MCF 10A (cell line): ENCODE measurements around the gene SURF4. TPM values are rescaled to one million over a fixed set of nuclear protein-coding genes. Genes with fewer than 3 reads are reported as not detected.

Experiments
- BruUV-seq: library from RNA; stranded (reverse); fragments of 400-500 nt; replicated peaks from 2 replicates; lab custom pipeline; 2021; lab: Mats Ljungman, UMichigan
- CTCF ChIA-PET: fragments of 300-600 bp; sonication (Branson Sonifier 250); formaldehyde crosslinking; extraction: SDS; loops from one replicate; lab custom pipeline; 2021; ENCODE audit warnings: antibody characterized with exemption, inconsistent platforms; lab: Yijun Ruan, JAX
- POLR2A ChIA-PET: fragments of 300-600, 350-650 bp; sonication (Branson Sonifier 250); formaldehyde crosslinking; extraction: SDS; loops from one replicate; lab custom pipeline; 2020; ENCODE audit warnings: antibody characterized with exemption, inconsistent platforms; lab: Yijun Ruan, JAX
- DNase-seq: peaks from one replicate; pipeline ENCODE4 v3.0.0-alpha.2; 2018; ENCODE audit not compliant: unreplicated experiment
- H3K27ac Mint-ChIP-seq: one replicate; pipeline ENCODE4 v1.8.0; 2022; ENCODE audit warnings: mild to moderate bottlenecking, low read depth, mixed read lengths; ENCODE audit not compliant: unreplicated experiment
- H3K27me3 Mint-ChIP-seq: one replicate; pipeline ENCODE4 v1.8.0; 2022; ENCODE audit warnings: mixed read lengths; ENCODE audit not compliant: insufficient read depth, unreplicated experiment
- H3K36me3 Mint-ChIP-seq: one replicate; pipeline ENCODE4 v1.8.0; 2022; ENCODE audit warnings: mild to moderate bottlenecking, moderate library complexity, mixed read lengths; ENCODE audit not compliant: insufficient read depth, unreplicated experiment
- H3K4me1 Mint-ChIP-seq: one replicate; pipeline ENCODE4 v1.8.0; 2022; ENCODE audit warnings: mixed read lengths; ENCODE audit not compliant: insufficient read depth, unreplicated experiment
- H3K4me3 Mint-ChIP-seq: one replicate; pipeline ENCODE4 v1.8.0; 2022; ENCODE audit warnings: mild to moderate bottlenecking, moderate library complexity, mixed read lengths; ENCODE audit not compliant: unreplicated experiment
- H3K9me3 Mint-ChIP-seq: one replicate; pipeline ENCODE4 v1.8.0; 2022; ENCODE audit warnings: mixed read lengths; ENCODE audit not compliant: unreplicated experiment
- intact Hi-C: fragments of 100-400 bp; cut with micrococcal nuclease; formaldehyde crosslinking; loops from 2 replicates; pipeline ENCODE4 v1.14.1; 2022
- total RNA-seq: library from RNA; stranded (reverse); gene quantifications from 2 replicates; pipeline ENCODE4 v1.2.3, GENCODE V29; 2022
- TF ChIP-seq, protein P1 (sequence below): fragments of 200-600 bp; IDR thresholded peaks from one replicate; pipeline ENCODE4 v1.8.0; 2022; ENCODE audit warnings: antibody characterized with exemption, mild to moderate bottlenecking; ENCODE audit not compliant: unreplicated experiment

The SURF4 gene
- total RNA-seq, 1 experiment from 2014 or later = 198 TPM

DNA sequence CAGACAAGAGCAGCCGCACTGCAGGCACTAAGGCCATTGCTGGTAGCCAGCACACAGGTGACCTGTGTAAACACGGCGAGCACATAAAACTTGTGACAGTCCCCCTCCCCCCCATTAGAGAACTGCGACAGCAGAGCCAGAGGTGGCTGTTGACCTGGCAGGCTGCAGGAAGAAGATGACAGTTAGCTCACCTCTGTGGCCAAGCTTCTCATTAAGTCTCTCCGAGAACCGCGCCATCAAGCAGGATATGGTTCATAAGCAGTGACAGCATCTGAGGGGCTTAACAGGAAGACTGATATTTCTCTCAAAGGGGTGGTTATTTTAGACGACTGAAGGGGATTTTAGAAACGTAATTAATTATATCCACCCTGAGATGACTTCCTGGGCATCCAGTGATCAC, 5.2 kb downstream of the SURF4 start:
- no TSS peak for BruUV-seq
- CTCF ChIA-PET = interaction anchor here (0.5 to 1.4 kb wide), 4 partner anchors 11 to 116 kb away, joined by 3 to 4 read pairs (median 3); partner anchors contain the start of genes SURF1 and SURF2
- TF ChIP-seq, protein P1, sequence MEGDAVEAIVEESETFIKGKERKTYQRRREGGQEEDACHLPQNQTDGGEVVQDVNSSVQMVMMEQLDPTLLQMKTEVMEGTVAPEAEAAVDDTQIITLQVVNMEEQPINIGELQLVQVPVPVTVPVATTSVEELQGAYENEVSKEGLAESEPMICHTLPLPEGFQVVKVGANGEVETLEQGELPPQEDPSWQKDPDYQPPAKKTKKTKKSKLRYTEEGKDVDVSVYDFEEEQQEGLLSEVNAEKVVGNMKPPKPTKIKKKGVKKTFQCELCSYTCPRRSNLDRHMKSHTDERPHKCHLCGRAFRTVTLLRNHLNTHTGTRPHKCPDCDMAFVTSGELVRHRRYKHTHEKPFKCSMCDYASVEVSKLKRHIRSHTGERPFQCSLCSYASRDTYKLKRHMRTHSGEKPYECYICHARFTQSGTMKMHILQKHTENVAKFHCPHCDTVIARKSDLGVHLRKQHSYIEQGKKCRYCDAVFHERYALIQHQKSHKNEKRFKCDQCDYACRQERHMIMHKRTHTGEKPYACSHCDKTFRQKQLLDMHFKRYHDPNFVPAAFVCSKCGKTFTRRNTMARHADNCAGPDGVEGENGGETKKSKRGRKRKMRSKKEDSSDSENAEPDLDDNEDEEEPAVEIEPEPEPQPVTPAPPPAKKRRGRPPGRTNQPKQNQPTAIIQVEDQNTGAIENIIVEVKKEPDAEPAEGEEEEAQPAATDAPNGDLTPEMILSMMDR = no peak
- H3K9me3 Mint-ChIP-seq = no peaks in the 10 kb centered on the region
- intact Hi-C loops = no loop called here
- no peak overlapping the region for H3K4me3 Mint-ChIP-seq
- peaks cover 70% of the 10 kb centered on the region for H3K36me3 Mint-ChIP-seq
- H3K27me3 Mint-ChIP-seq = no peaks in the 10 kb centered on the region
- peaks cover 39% of the 10 kb centered on the region for H3K4me1 Mint-ChIP-seq
- no peak for DNase-seq
- H3K27ac Mint-ChIP-seq = no peak overlapping the region
- POLR2A ChIA-PET = interaction anchor here (1.2 to 6.4 kb wide), 2 partner anchors 15 to 19 kb away, joined by 5 to 65 read pairs; partner anchors contain the start of genes SURF1 and SURF2

DNA sequence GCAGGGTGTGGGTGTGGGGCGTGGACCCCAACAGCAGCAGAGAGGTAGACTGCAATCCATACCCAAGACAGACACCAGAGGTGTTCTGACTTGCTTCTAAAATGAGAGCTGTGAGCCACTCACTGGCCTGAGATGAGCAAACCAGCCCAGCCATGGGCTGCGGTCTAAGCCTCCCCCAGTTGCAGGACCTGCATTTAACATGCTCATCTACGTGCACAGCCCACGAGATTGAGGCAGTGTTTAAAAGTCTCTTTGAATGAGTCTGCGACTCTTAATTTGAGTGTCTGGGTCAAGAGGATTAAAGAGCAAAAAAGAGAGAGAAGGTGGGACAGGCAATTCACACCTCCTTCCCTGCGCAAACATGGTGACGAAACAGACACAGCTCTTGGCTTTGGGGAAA, 5.9 kb downstream of the SURF4 start:
- Mint-ChIP-seq H3K4me1 (peaks cover 39% of the 10 kb centered on the region), H3K4me3 (no peak overlapping the region), H3K27ac (no peak overlapping the region), H3K27me3 (no peaks in the 10 kb centered on the region), H3K36me3 (peaks cover 74% of the 10 kb centered on the region), H3K9me3 (no peaks in the 10 kb centered on the region)
- ChIA-PET POLR2A (interaction anchor here (1.2 to 6.4 kb wide), 2 partner anchors 14 to 19 kb away, joined by 5 to 65 read pairs; partner anchors contain the start of genes SURF1 and SURF2), CTCF (interaction anchor here (1.0 kb wide), 1 partner anchor 117 kb away, joined by 3 read pairs; no protein-coding TSS in a partner anchor)
- TF ChIP-seq, protein P1 = no peak
- no TSS peak for BruUV-seq
- no peak for DNase-seq
- intact Hi-C loops = no loop called here

DNA sequence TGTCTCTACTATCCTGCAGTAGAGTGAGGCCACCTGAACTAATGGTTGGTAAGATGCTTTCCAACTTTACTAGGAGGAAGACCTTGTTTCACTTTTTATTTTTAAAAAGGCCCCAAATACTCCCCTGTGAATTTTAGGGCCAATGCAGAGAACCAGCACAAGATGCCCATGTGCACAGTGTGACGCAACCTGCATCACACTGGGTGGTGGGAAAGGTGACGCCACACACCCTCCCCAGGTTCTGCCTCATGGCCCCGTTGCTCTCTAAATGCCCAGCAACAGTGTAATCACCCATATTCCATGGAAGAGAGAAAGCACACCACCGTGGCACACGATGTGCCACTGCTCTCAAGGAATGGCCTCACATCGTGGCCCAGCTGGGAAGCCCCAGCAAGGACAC, 6.4 kb downstream of the SURF4 start:
- H3K4me1 Mint-ChIP-seq = peaks cover 34% of the 10 kb centered on the region
- peak overlapping the region; percentile 70 for H3K27ac Mint-ChIP-seq
- BruUV-seq = no TSS peak
- intact Hi-C loops = no loop called here
- CTCF ChIA-PET = no interaction called here
- TF ChIP-seq, protein P1 = no peak
- POLR2A ChIA-PET = interaction anchor here (1.0 to 6.4 kb wide), 3 partner anchors 14 to 21 kb away, joined by 4 to 65 read pairs (median 5); partner anchors contain the start of genes MED22, RPL7A, SURF1 and SURF2
- H3K36me3 Mint-ChIP-seq = peaks cover 75% of the 10 kb centered on the region
- no peaks in the 10 kb centered on the region for H3K9me3 Mint-ChIP-seq
- no peaks in the 10 kb centered on the region for H3K27me3 Mint-ChIP-seq
- no peak for DNase-seq
- no peak overlapping the region for H3K4me3 Mint-ChIP-seq

DNA sequence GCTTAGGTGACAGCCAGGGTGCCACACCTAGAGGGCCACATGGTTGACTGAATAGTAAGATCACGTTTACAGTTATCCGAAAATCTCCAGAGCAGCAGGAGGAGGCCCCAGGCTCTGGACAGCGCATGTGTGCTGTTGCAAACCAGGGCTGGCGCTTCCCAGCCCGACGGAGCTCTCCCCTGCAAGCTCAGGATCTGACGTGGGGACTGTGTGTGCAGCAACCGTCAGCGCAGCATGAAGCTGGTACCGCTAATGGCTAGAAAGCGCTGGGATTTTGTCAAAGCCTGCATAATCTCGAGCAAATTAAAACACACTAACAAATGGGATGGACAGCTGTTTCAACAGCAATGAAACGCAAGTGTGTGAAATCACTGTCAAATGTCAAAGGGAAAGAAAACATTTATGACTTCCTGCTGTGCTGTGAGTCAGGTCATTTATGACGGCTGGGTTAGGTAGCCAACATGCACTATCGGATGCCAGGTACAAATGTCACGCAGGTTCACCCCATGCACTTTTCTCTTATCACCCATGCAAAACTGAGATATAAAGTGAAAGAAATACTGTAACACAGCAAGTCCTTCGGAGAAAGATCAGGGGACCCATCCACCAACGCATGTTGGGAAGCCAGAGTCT, 7.5 kb downstream of the SURF4 start:
- BruUV-seq = no TSS peak
- Mint-ChIP-seq H3K36me3 (peaks cover 75% of the 10 kb centered on the region), H3K9me3 (no peaks in the 10 kb centered on the region), H3K4me3 (no peak overlapping the region), H3K4me1 (peaks cover 33% of the 10 kb centered on the region), H3K27me3 (no peaks in the 10 kb centered on the region), H3K27ac (no peak overlapping the region)
- CTCF ChIA-PET = no interaction called here
- TF ChIP-seq, protein P1 = no peak
- intact Hi-C loops = no loop called here
- POLR2A ChIA-PET = interaction anchor here (0.7 to 1.0 kb wide), 2 partner anchors 20 to 30 kb away, joined by 3 to 4 read pairs; partner anchors contain the start of genes MED22 and RPL7A
- DNase-seq = no peak
